HG03095 (cell line): ENCODE measurements around the gene QARS1.
A peak's percentile ranks its signal among the peaks of the same experiment; 100 is the strongest.

Source experiments
- ATAC-seq: cut with Tn5 transposase; IDR thresholded peaks from one replicate; pipeline ENCODE4 v1.9.1; 2021; ENCODE audit warnings: moderate library complexity; ENCODE audit not compliant: unreplicated experiment

Gene QARS1

DNA sequence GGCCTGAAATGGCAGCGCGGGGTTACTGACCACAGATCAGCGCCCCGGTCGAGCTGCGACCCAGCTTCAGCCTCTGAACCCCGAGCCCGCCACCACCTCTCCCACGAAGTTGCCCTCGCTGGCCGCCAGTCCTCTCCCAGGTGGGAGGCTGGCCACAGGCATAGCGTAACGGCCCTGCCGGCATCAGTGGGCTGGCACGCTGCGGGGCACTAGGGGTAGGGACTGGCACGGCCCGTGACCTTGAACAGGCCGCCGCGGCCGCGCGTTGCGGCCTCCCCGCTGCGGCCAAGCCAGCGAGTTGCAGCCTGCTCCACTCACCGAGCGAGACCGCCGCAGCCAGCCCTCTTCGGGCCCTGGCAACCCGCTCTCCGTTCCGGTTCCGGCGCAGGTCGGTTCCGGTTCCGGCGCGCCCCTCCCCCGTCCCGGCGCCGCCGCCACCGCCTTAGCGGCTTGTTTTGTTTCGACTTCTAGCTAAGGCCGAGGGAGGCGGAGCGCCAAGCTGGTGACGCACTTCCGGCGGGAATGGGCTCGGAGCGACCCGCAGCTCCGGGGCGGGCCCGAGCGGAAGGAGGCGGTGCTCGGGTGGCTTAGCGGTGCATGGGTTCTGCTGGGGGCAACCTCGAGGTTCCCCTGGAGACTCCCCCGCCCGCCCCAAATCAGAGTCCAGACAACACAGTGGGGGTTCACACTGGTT is 16.0 kb upstream of the QARS1 start, which contains the start of gene USP19:
TSS of gene USP19 (minus strand) at position 386 of the 694 bp plus-strand sequence. CDS start 1,678 bp downstream, outside the sequence.
- peak; percentile 79 for ATAC-seq

- no peak for ATAC-seq
Observed at GRCh38 chr3:49120096-49120437, 15.5 kb upstream of the QARS1 start.

DNA sequence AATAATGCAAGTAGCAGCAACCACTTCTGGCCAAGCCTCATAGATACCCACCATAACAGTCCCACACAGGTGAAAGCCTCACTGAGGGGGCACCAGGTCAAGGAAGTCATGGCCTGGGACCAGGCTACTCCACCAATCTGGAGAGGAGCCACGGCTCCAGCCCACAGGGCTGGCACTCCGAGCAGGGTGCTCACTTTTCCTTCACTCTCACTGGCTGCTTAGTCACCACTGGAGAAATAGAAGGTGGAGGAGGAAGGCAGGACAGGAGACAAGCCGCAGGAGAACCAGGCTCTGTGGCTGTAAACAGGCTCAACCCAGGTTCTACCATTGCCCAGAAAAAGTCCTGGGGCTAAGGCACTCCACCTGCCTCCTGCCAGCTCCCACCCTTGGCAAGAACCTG is 14.9 kb upstream of the QARS1 start:
- no peak for ATAC-seq

DNA sequence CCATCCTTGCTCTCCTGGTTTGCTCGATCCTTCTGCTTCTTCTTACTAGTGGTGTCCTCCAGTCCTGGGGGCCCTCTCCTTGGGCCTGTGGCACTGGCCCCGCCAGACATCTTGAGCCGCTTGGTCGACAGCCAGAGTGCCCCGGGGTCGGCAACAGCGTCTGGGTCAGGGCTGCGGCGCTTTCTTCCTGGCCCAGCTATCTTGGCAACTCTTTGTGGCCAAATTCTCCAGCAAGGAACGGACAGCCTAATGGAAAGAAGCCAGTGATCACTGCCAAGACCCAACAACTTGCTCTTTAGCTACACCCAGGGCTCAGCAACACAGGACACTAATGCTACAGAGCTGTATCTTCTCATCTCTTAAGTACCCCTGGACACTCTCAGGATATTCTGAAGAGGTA is 14.5 kb upstream of the QARS1 start:
- ATAC-seq, result no peak

GRCh38 chr3:49112262-49112661 is 7.7 kb upstream of the QARS1 start:
- no peak for ATAC-seq

DNA sequence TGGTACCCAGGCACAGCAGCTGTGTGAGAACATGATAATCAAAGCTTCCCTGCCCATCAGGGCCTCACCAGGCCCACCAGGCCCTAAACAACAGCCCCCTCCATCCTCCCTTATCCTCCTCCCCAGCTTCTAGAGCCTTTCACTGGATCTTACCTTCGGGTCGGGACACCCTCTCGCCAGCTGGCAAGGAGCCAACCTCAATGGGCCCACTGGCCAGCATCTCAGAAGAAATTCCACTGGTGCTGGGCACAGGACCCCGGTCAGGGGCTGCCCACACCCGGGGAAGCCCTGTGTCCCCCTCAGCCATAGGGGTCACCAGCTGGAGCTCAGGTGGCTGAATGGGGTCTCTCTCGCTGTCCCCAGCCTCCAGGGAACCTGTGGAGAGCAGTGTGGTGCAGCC is 6.8 kb upstream of the QARS1 start:
- ATAC-seq, result no peak

- ATAC-seq, result no peak
Observed at GRCh38 chr3:49110780-49111179, 6.2 kb upstream of the QARS1 start.

DNA sequence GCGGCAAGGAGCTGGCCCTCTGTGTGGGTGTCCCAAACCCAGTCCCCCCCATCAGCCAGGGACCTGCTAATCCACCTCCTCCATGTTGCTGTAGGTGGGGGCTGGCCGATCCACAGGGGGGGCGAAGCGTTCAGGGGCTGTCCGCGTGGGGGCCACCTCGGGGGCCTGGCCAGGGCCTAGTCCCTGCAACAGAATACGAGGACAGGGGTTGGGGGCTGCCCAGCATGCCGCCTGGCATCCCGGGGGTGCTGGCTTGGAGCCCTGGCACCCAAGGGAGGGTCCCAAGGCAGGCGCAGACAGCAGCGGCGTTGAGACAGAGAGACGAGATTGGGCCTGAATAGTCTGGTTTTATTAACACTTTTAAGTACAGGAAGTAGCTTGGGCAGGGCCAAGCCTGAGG is 3.8 kb upstream of the QARS1 start:
- ATAC-seq, result no peak

DNA sequence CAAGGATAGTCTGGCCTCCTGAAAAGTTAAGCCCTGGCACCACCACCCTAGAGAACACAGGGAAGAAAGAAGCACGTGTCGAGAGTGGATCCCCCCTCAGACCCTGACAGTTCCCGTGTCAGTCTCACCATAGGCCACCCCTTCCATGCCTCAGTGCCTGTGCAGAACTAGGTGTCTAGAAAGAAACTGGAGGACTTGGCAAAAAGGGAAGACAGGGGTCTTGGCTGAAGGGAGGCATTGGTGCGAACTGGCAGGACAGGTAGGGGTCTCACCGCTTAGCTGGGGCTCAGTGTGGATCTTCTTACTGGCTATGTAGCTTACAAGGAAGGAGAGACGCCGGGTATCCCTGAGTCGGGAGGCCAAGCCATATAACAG is 518 bp downstream of the QARS1 start:
- no peak for ATAC-seq

DNA sequence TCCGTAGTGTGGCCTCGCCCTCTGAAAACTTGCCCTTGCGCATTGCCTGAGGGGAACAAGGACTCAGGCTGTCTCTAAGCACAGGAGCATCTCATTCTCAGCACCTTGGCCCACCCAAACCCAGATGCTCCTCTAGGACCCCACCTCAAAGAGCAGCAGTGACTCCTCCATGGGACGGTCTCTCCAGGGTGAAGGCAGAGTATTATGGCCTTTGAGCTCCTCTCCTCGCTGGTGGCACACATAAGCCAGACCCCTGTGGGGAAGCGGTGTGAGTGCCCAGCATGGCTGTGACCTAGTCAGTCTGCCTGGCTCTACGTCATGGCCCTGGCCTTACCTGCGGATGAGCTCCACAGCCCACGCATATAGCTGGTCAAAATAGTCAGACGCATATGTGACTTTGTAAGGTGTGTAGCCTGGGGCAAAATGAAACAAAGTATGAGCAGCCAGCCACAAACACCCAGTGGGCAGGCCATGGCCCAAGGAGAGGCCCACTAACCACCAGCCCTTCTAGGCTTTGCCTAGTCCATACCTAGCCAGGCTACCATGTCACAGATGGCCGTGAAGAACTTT is 4.4 kb downstream of the QARS1 start:
- no peak for ATAC-seq

- ATAC-seq, result no peak
Observed at GRCh38 chr3:49098910-49099630, 5.5 kb downstream of the QARS1 start.

DNA sequence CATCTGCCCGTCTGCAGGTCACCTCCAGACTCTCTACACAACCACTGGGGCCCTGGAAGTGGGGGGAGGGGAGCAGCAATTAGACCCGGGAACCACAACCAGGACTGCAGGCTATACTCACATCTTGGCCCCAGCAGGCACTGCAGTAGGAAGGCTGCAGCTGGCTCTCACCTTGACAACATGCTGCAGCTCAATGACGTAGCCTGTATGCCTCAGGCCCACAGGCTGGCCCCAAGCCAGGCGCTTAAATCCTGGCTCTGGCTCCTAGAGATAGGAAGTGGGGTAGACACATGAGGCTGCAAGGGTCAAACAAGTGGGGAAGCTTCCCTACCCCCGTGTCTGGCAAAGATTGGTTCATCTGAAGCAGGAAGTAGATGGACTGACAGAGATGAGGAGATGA is 6.1 kb downstream of the QARS1 start:
- no peak for ATAC-seq

- peak; percentile 77 for ATAC-seq
Observed at GRCh38 chr3:49093853-49094767, 10.4 kb downstream of the QARS1 start, which contains the start of gene QRICH1. TSS of gene QRICH1 (minus strand) at chr3:49094071. CDS start at chr3:49077017, 17,054 bp downstream.

GRCh38 chr3:49092938-49093852 is 11.4 kb downstream of the QARS1 start:
- peak; percentile 29 for ATAC-seq

GRCh38 chr3:49081429-49081828 is 23.1 kb downstream of the QARS1 start:
- no peak for ATAC-seq

- ATAC-seq, result no peak
Observed at GRCh38 chr3:49079270-49079669, 25.3 kb downstream of the QARS1 start.

DNA sequence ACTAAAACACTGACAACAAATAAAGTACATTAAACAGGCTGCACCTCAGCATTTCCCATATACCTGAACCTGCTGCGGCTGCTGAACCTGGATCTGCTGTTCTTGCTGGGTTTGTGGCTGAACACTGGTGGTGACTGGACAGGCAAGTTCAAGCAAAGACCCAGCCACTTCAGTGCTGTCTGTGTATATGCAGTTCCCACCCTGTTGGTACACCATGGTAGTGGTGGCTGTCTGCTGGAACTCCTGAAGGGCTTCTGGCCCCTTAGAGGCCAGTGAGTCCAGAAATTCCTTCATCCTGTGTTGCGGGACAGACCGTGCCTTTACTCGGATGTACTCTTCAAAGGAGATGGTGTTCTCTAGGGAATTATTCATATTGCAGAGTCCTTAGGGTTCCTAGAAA is 27.9 kb downstream of the QARS1 start:
- no peak for ATAC-seq

DNA sequence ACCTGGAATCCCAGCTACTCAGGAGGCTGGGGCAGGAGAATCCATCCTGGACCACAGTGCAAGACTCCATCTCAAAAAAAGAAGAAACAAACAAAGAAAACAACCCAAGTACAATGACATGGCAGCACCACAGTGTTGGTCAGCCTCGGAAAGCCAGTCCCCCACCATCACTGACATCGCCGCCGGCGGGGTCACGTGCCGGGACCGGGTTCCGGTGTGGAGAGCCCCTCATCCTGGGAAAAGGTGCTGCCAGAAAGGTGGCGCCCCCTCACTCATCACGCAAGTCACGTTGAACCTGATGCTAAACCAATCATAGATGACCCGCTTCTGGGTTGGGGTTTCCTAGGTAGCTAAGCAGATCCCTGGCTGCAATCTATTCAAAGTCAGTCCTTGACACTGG is 28.4 kb downstream of the QARS1 start:
- ATAC-seq, result no peak

DNA sequence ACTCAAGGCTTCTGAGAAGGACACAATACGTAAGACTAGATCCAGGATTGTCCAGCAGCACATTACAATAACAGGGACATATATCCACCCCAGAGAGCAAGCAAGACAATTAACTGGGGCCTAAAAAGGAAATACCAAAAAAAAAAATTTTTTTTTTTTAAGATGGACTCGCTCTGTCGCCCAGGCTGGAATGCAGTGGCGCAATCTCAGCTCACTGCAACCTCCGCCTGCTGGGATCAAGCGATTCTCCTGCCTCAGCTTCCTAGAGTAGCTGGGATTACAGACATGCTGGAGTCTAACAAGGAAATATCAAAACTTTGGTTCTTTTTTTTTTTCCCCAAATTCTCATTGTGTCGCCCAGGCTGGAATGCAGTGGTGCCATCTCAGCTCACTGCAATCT is 46.5 kb downstream of the QARS1 start:
- no peak for ATAC-seq

GRCh38 chr3:49057268-49057667 is 47.3 kb downstream of the QARS1 start:
- no peak for ATAC-seq
